AG10803 (cell line): ENCODE results near the gene ZNF45.
"Not testable (repeated sequence)": the region's sequence is repeated elsewhere in the genome, so short reads cannot be mapped to it uniquely, and the experiment has no call there.

Experiments used
- DNase-seq: peaks from one replicate; pipeline ENCODE4 v3.0.0; 2010; ENCODE audit warnings: low read depth
- H3K4me3 ChIP-seq: 2 replicates; pipeline ENCODE4 v1.5.1; 2011; ENCODE audit warnings: mild to moderate bottlenecking, low read length, control low read depth
- CTCF ChIP-seq: conservative IDR thresholded peaks from 2 replicates; pipeline ENCODE4 v1.5.1; 2011; ENCODE audit warnings: mild to moderate bottlenecking, low read length, control low read depth, inconsistent platforms

Gene ZNF45

GRCh38 chr19:43895727-43896308 lies 39.3 kb downstream of the ZNF45 start:
- peak; percentile 6 for DNase-seq
- no peak for TF ChIP-seq CTCF
- H3K4me3 ChIP-seq: no peak overlapping the region

GRCh38 chr19:43883864-43884263 lies 51.2 kb downstream of the ZNF45 start, which contains the start of gene ZNF404:
ZNF404 (minus strand) TSS chr19:43883964.
- no peak for TF ChIP-seq CTCF
- no peak within 1 kb of the TSS for H3K4me3 ChIP-seq
- no peak for DNase-seq

- no peak for TF ChIP-seq CTCF
These were observed 54.6 kb downstream of the ZNF45 start for GRCh38 chr19:43880483-43880882.

GRCh38 chr19:43872547-43873336 lies 62.3 kb downstream of the ZNF45 start:
- peak; percentile 5 for DNase-seq
- TF ChIP-seq CTCF: no peak
- no peak overlapping the region for H3K4me3 ChIP-seq

More at GRCh38 chr19:43880483-43880882, 54.6 kb downstream of the ZNF45 start:
- no peak for DNase-seq
- H3K4me3 ChIP-seq: no peak overlapping the region

- not testable (repeated sequence) for DNase-seq, H3K4me3 ChIP-seq
These were observed 68.2 kb downstream of the ZNF45 start for GRCh38 chr19:43866923-43867322.
